K562 (cell line): ENCODE results near the gene ARAF. TPM values are rescaled to one million over a fixed set of nuclear protein-coding genes. Genes with fewer than 3 reads are reported as not detected.

ENCODE experiments used
- BDP1 ChIP-seq: IDR thresholded peaks from 3 replicates; pipeline ENCODE4 v1.6.1; 2011; ENCODE audit not compliant: insufficient read length, insufficient read depth
- CSDE1 ChIP-seq, 2 experiments: fragments of 450-650 bp; IDR thresholded peaks; 2 replicates each; pipeline ENCODE4 v1.6.1; 2016; ENCODE audit warnings: mild to moderate bottlenecking in 1 of 2
- DDX20 ChIP-seq: fragments of 450-650 bp; IDR thresholded peaks from 2 replicates; pipeline ENCODE4 v1.6.1; 2016; ENCODE audit warnings: missing genetic modification characterization, low read depth, mild to moderate bottlenecking, missing compliant biosample characterization, moderate library complexity
- HDAC2 ChIP-seq: fragments of 450-650 bp; IDR thresholded peaks from 2 replicates; pipeline ENCODE4 v1.6.1; 2016; ENCODE audit warnings: mild to moderate bottlenecking
- HNRNPL ChIP-seq: fragments of 200-400 bp; formaldehyde crosslinking; IDR thresholded peaks from 2 replicates; pipeline ENCODE4 v1.6.1; 2017; ENCODE audit warnings: low read depth, mild to moderate bottlenecking, low read length
- MCM7 ChIP-seq, 2 experiments: fragments of 450-650 bp; IDR thresholded peaks; 2 replicates each; pipeline ENCODE4 v1.6.1; 2016 to 2018
- MEIS2 ChIP-seq: fragments of 450-650 bp; IDR thresholded peaks from 2 replicates; pipeline ENCODE4 v1.6.1; 2014; ENCODE audit warnings: mild to moderate bottlenecking; ENCODE audit not compliant: partially characterized antibody
- PHF21A ChIP-seq: fragments of 450-650 bp; IDR thresholded peaks from 2 replicates; pipeline ENCODE4 v1.6.1; 2017; ENCODE audit warnings: low read depth, borderline replicate concordance
- SMAD4 ChIP-seq: fragments of 250-450 bp; sonication (Bioruptor Pico); conservative IDR thresholded peaks from 2 replicates; pipeline ENCODE4 v1.8.0; 2021; ENCODE audit warnings: inconsistent platforms, mild to moderate bottlenecking, moderate library complexity
- TOE1 ChIP-seq, 2 experiments: fragments of 450-650 bp in 1 of 2; sonication (generic) in 1 of 2; formaldehyde crosslinking in 1 of 2; IDR thresholded peaks; 2 replicates each; pipeline versions ENCODE4 v1.7.1 to v1.8.0; 2016 to 2022; ENCODE audit warnings: borderline replicate concordance in 2 of 2, mild to moderate bottlenecking in 2 of 2, antibody characterized with exemption in 1 of 2, inconsistent platforms in 1 of 2, low read depth in 1 of 2, missing genetic modification reagents in 1 of 2, moderate library complexity in 1 of 2
- ZBTB7A ChIP-seq: IDR thresholded peaks from 2 replicates; pipeline ENCODE4 v1.6.1; 2011; ENCODE audit warnings: low read depth, mild to moderate bottlenecking, low read length, moderate library complexity, borderline replicate concordance; ENCODE audit not compliant: control insufficient read depth
- ZNF184 ChIP-seq: sonication (generic); formaldehyde crosslinking; IDR thresholded peaks from 2 replicates; pipeline ENCODE4 v1.5.0; 2020; ENCODE audit warnings: missing genetic modification reagents
- polyA plus RNA-seq, 8 experiments: library from polyadenylated mRNA; depleted of rRNA in 4 of 8; stranded (reverse) in 5 of 8; unstranded in 3 of 8; fragments of >200 nt; fragmentation: Nextera tagmentation in 2 of 8; fragmentation: Illumina TruSeq in 1 of 8; extraction: Ambion mirVana in 2 of 8; extraction: Trizol in 1 of 8; gene quantifications; 2 replicates each; pipeline versions ENCODE4 v1.2.1 to v1.2.3, GENCODE V29; 2011 to 2014; ENCODE audit warnings: inconsistent platforms in 1 of 8, missing spikeins in 1 of 8
- total RNA-seq, 7 experiments: library from RNA; depleted of rRNA in 6 of 7; stranded (reverse); fragments of >200 nt in 6 of 7; fragmentation: Illumina TruSeq in 2 of 7; extraction: Trizol in 2 of 7; gene quantifications; 2 replicates each; pipeline versions ENCODE4 v1.2.1 to v1.2.3, GENCODE V29; 2011 to 2021; ENCODE audit warnings: low replicate concordance in 1 of 7

ARAF gene
- total and polyA plus RNA-seq, 9 of the 15 experiments (the other 6 are each of a cell fraction or from before 2014, with no cell fraction given), result 5.5 to 70.0 (median 29.4) TPM

GRCh38 chrX:47576021-47576898 is 15.3 kb downstream of the ARAF start (continued):
- TF ChIP-seq DDX20 (tag) (no peak), CSDE1 (IDR thresholded peaks at IDR 0.05) (no peak), PHF21A (no peak), TOE1 (IDR thresholded peaks at IDR 0.05; ENCODE audit: borderline replicate concordance) (no peak), TOE1 (CRISPR knock-in tag; IDR thresholded peaks at IDR 0.05; ENCODE audit: borderline replicate concordance, low read depth) (no peak), MCM7 (IDR thresholded peaks at IDR 0.05) (no peak), ZNF184 (CRISPR knock-in tag) (no peak), SMAD4 (no peak), HNRNPL (no peak), MEIS2 (no peak), ZBTB7A (no peak), HDAC2 (no peak), BDP1 (no peak)
